HEK293 (cell line): Measurements from ENCODE around the gene NDST4.

Experiments
- CTCF ChIA-PET: fragments of 350-600 bp; formaldehyde crosslinking; extraction: SDS; loops from one replicate; lab custom pipeline; 2021; ENCODE audit warnings: antibody characterized with exemption; lab: Yijun Ruan, JAX
- POLR2A ChIA-PET: fragments of 300-600 bp; formaldehyde crosslinking; extraction: SDS; loops from one replicate; lab custom pipeline; 2020; ENCODE audit warnings: antibody characterized with exemption, inconsistent platforms; lab: Yijun Ruan, JAX
- H3K27ac ChIP-seq: fragments of 200-500 bp; sonication (Bioruptor generic); 2 replicates; pipeline ENCODE4 v1.5.1; 2014; ENCODE audit warnings: low read depth, low read length, control low read depth, inconsistent platforms; ENCODE audit errors: extremely low read depth
- H3K36me3 ChIP-seq, 2 experiments: fragments of 200-500 bp in 1 of 2; sonication (Bioruptor generic) in 1 of 2; 1 replicate in 1 of 2; 2 replicates in 1 of 2; pipeline ENCODE4 v1.5.1; 2014 to 2017; ENCODE audit warnings: inconsistent platforms in 2 of 2, low read length in 2 of 2; ENCODE audit not compliant: control insufficient read depth in 2 of 2, insufficient read depth in 1 of 2
- H3K4me1 ChIP-seq: fragments of 200-500 bp; sonication (Bioruptor generic); 2 replicates; pipeline ENCODE4 v1.5.1; 2014; ENCODE audit warnings: mild to moderate bottlenecking, low read length, inconsistent platforms; ENCODE audit not compliant: control insufficient read depth, insufficient read depth
- H3K4me3 ChIP-seq: 2 replicates; pipeline ENCODE4 v1.5.1; 2011; ENCODE audit warnings: low read depth, mild to moderate bottlenecking, control low read depth, low read length, moderate library complexity
- H3K9me3 ChIP-seq: fragments of 200-500 bp; sonication (Bioruptor generic); 2 replicates; pipeline ENCODE4 v1.5.1; 2014; ENCODE audit warnings: low read depth, low read length, inconsistent platforms; ENCODE audit not compliant: control insufficient read depth, insufficient read depth
- CTCF ChIP-seq: fragments of 450-650 bp; formaldehyde crosslinking; IDR thresholded peaks from 2 replicates; pipeline ENCODE4 v1.5.1; 2016; ENCODE audit warnings: missing biosample characterization, missing genetic modification characterization
- FEZF1 ChIP-seq: fragments of 450-650 bp; formaldehyde crosslinking; IDR thresholded peaks from 2 replicates; pipeline ENCODE4 v1.5.1; 2016; ENCODE audit warnings: missing biosample characterization, missing genetic modification characterization
- GFI1B ChIP-seq: fragments of 450-650 bp; formaldehyde crosslinking; IDR thresholded peaks from 2 replicates; pipeline ENCODE4 v1.5.1; 2016; ENCODE audit warnings: missing biosample characterization, missing genetic modification characterization
- PRDM4 ChIP-seq: fragments of 450-650 bp; formaldehyde crosslinking; IDR thresholded peaks from 2 replicates; pipeline ENCODE4 v1.5.1; 2017; ENCODE audit warnings: missing biosample characterization, missing genetic modification characterization
- ZBTB48 ChIP-seq: fragments of 450-650 bp; formaldehyde crosslinking; IDR thresholded peaks from 2 replicates; pipeline ENCODE4 v1.5.1; 2016; ENCODE audit warnings: missing biosample characterization, missing genetic modification characterization
- ZBTB8A ChIP-seq: fragments of 450-650 bp; formaldehyde crosslinking; IDR thresholded peaks from 2 replicates; pipeline ENCODE4 v1.5.1; 2016; ENCODE audit warnings: missing biosample characterization, missing genetic modification characterization
- ZFP37 ChIP-seq: fragments of 450-650 bp; formaldehyde crosslinking; IDR thresholded peaks from 2 replicates; pipeline ENCODE4 v1.5.1; 2016; ENCODE audit warnings: missing biosample characterization, missing genetic modification characterization
- ZNF10 ChIP-seq: fragments of 450-650 bp; formaldehyde crosslinking; IDR thresholded peaks from 2 replicates; pipeline ENCODE4 v1.5.1; 2017; ENCODE audit warnings: missing biosample characterization, missing genetic modification characterization
- ZNF114 ChIP-seq: fragments of 450-650 bp; formaldehyde crosslinking; IDR thresholded peaks from 2 replicates; pipeline ENCODE4 v1.5.0; 2017; ENCODE audit warnings: missing biosample characterization, missing genetic modification characterization
- ZNF138 ChIP-seq: fragments of 450-650 bp; formaldehyde crosslinking; IDR thresholded peaks from 2 replicates; pipeline ENCODE4 v1.5.1; 2016; ENCODE audit warnings: missing biosample characterization, missing genetic modification characterization, borderline replicate concordance
- ZNF146 ChIP-seq: fragments of 450-650 bp; formaldehyde crosslinking; IDR thresholded peaks from 2 replicates; pipeline ENCODE4 v1.5.1; 2016; ENCODE audit warnings: missing biosample characterization, missing genetic modification characterization
- ZNF155 ChIP-seq: fragments of 450-650 bp; formaldehyde crosslinking; IDR thresholded peaks from 2 replicates; pipeline ENCODE4 v1.5.1; 2016; ENCODE audit warnings: missing biosample characterization, missing genetic modification characterization
- ZNF157 ChIP-seq: fragments of 450-650 bp; formaldehyde crosslinking; IDR thresholded peaks from 2 replicates; pipeline ENCODE4 v1.5.1; 2016; ENCODE audit warnings: missing biosample characterization, missing genetic modification characterization
- ZNF175 ChIP-seq: fragments of 450-650 bp; formaldehyde crosslinking; IDR thresholded peaks from 2 replicates; pipeline ENCODE4 v1.5.1; 2016; ENCODE audit warnings: missing biosample characterization, missing genetic modification characterization
- ZNF202 ChIP-seq: fragments of 450-650 bp; formaldehyde crosslinking; IDR thresholded peaks from 2 replicates; pipeline ENCODE4 v1.5.1; 2016; ENCODE audit warnings: missing biosample characterization, missing genetic modification characterization, borderline replicate concordance
- ZNF239 ChIP-seq: fragments of 450-650 bp; formaldehyde crosslinking; IDR thresholded peaks from 2 replicates; pipeline ENCODE4 v1.5.1; 2016; ENCODE audit warnings: missing biosample characterization, missing genetic modification characterization
- ZNF292 ChIP-seq: fragments of 450-650 bp; formaldehyde crosslinking; IDR thresholded peaks from 2 replicates; pipeline ENCODE4 v1.5.1; 2016; ENCODE audit warnings: low read depth, missing biosample characterization, missing genetic modification characterization, borderline replicate concordance
- ZNF350 ChIP-seq: fragments of 450-650 bp; formaldehyde crosslinking; IDR thresholded peaks from 2 replicates; pipeline ENCODE4 v1.5.0; 2017; ENCODE audit warnings: missing biosample characterization, mild to moderate bottlenecking, missing genetic modification characterization
- ZNF391 ChIP-seq: fragments of 450-650 bp; formaldehyde crosslinking; IDR thresholded peaks from 2 replicates; pipeline ENCODE4 v1.5.1; 2016; ENCODE audit warnings: low read depth, missing biosample characterization, missing genetic modification characterization, borderline replicate concordance
- ZNF654 ChIP-seq: fragments of 450-650 bp; formaldehyde crosslinking; IDR thresholded peaks from 2 replicates; pipeline ENCODE4 v1.5.1; 2016; ENCODE audit warnings: low read depth, missing biosample characterization, missing genetic modification characterization
- ZNF777 ChIP-seq: fragments of 450-650 bp; formaldehyde crosslinking; IDR thresholded peaks from 2 replicates; pipeline ENCODE4 v1.5.1; 2017; ENCODE audit warnings: missing biosample characterization, missing genetic modification characterization, borderline replicate concordance
- ZNF792 ChIP-seq: fragments of 450-650 bp; formaldehyde crosslinking; IDR thresholded peaks from 2 replicates; pipeline ENCODE4 v1.5.1; 2016; ENCODE audit warnings: missing biosample characterization, missing genetic modification characterization
- ZXDB ChIP-seq: fragments of 450-650 bp; formaldehyde crosslinking; IDR thresholded peaks from 2 replicates; pipeline ENCODE4 v1.5.1; 2016; ENCODE audit warnings: missing biosample characterization, missing genetic modification characterization
- TF ChIP-seq, protein P1 (sequence below): fragments of 450-650 bp; formaldehyde crosslinking; IDR thresholded peaks from 2 replicates; pipeline ENCODE4 v1.5.1; 2016; ENCODE audit warnings: missing biosample characterization, missing genetic modification characterization
- TF ChIP-seq, protein P2 (sequence below): fragments of 450-650 bp; formaldehyde crosslinking; IDR thresholded peaks from 2 replicates; pipeline ENCODE4 v1.5.1; 2016; ENCODE audit warnings: missing biosample characterization, missing genetic modification characterization

Gene NDST4

GRCh38 chr4:114807759-114808404, 305.5 kb downstream of the NDST4 start:
- ChIA-PET CTCF (interaction anchor here (0.6 to 1.9 kb wide), 18 partner anchors 10 to 265 kb away, joined by 3 to 8 read pairs (median 3); no protein-coding TSS in a partner anchor), POLR2A (no interaction called here)
- Histone ChIP-seq H3K27ac (no peak overlapping the region), H3K36me3 (no peaks in the 10 kb centered on the region), H3K4me3 (no peak overlapping the region), H3K9me3 (no peaks in the 10 kb centered on the region), H3K4me1 (peaks cover 2% of the 10 kb centered on the region; the same call in 1 of the 2 replicates)
- TF ChIP-seq ZNF239 (tag by site-specific recombination): no peak
- 0 out of 2 replicates have a peak, but pooled peaks have one; percentile 15 for TF ChIP-seq ZNF654 (tag by site-specific recombination)
- peak; percentile 71; the same call in 1 of the 2 replicates for TF ChIP-seq CTCF (tag by site-specific recombination)

DNA sequence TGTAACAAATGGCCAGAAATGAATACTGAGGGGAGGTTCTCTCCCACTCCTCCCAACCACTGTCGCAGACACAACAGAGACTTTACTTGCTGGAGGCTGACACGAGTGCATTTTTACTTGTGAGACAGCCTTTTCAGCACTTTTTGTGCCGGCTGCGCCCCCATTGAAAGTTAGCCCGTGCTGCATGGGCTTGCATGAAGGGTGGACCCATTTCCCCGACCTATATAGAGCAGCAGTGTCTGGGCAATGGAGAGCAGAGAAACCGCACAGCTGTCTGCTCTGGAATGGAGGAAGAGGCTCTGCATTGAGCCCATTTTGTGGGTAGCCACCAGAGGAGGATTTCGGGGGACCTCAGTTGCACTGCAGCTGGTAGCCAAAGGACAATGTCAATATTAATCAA, 306.1 kb downstream of the NDST4 start:
- CTCF ChIA-PET: interaction anchor here (0.6 to 1.9 kb wide), 7 partner anchors 11 to 265 kb away, joined by 3 to 8 read pairs (median 3); no protein-coding TSS in a partner anchor
- Histone ChIP-seq H3K27ac (no peak overlapping the region), H3K36me3 (no peaks in the 10 kb centered on the region), H3K4me3 (no peak overlapping the region), H3K9me3 (no peaks in the 10 kb centered on the region), H3K4me1 (peaks cover 2% of the 10 kb centered on the region; the same call in 1 of the 2 replicates)
- POLR2A ChIA-PET: no interaction called here
- no peak for TF ChIP-seq GFI1B (tag by site-specific recombination)
- TF ChIP-seq ZXDB: no peak
- TF ChIP-seq ZNF155 (tag by site-specific recombination): no peak
- no peak for TF ChIP-seq FEZF1
- TF ChIP-seq ZNF114 (tag by site-specific recombination): no peak
- no peak for TF ChIP-seq ZNF10 (tag by site-specific recombination)
- TF ChIP-seq ZNF350: no peak
- TF ChIP-seq ZNF157 (tag by site-specific recombination): no peak
- no peak for TF ChIP-seq ZNF146
- no peak for TF ChIP-seq ZBTB8A
- no peak for TF ChIP-seq ZNF292 (tag by site-specific recombination)
- TF ChIP-seq ZBTB48 (tag by site-specific recombination): no peak

GRCh38 chr4:114791976-114792375, 321.4 kb downstream of the NDST4 start:
- no peaks in the 10 kb centered on the region for H3K9me3 ChIP-seq
- CTCF ChIA-PET: interaction anchor here (0.6 kb wide), 1 partner anchor 456 kb away, joined by 3 read pairs; no protein-coding TSS in a partner anchor
- H3K4me1 ChIP-seq: no peaks in the 10 kb centered on the region
- POLR2A ChIA-PET: no interaction called here
- H3K36me3 ChIP-seq: no peaks in the 10 kb centered on the region
- H3K27ac ChIP-seq: no peak overlapping the region
- no peak overlapping the region for H3K4me3 ChIP-seq
- TF ChIP-seq ZFP37 (no peak), ZNF202 (tag by site-specific recombination) (no peak), ZNF777 (tag by site-specific recombination) (no peak), ZNF391 (no peak), PRDM4 (tag by site-specific recombination) (no peak), ZNF792 (tag by site-specific recombination) (no peak), ZNF138 (no peak), ZNF175 (tag by site-specific recombination) (no peak), ZNF350 (no peak)
- TF ChIP-seq, protein P1, sequence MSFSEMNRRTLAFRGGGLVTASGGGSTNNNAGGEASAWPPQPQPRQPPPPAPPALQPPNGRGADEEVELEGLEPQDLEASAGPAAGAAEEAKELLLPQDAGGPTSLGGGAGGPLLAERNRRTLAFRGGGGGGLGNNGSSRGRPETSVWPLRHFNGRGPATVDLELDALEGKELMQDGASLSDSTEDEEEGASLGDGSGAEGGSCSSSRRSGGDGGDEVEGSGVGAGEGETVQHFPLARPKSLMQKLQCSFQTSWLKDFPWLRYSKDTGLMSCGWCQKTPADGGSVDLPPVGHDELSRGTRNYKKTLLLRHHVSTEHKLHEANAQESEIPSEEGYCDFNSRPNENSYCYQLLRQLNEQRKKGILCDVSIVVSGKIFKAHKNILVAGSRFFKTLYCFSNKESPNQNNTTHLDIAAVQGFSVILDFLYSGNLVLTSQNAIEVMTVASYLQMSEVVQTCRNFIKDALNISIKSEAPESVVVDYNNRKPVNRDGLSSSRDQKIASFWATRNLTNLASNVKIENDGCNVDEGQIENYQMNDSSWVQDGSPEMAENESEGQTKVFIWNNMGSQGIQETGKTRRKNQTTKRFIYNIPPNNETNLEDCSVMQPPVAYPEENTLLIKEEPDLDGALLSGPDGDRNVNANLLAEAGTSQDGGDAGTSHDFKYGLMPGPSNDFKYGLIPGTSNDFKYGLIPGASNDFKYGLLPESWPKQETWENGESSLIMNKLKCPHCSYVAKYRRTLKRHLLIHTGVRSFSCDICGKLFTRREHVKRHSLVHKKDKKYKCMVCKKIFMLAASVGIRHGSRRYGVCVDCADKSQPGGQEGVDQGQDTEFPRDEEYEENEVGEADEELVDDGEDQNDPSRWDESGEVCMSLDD: no peak
- TF ChIP-seq, protein P2, sequence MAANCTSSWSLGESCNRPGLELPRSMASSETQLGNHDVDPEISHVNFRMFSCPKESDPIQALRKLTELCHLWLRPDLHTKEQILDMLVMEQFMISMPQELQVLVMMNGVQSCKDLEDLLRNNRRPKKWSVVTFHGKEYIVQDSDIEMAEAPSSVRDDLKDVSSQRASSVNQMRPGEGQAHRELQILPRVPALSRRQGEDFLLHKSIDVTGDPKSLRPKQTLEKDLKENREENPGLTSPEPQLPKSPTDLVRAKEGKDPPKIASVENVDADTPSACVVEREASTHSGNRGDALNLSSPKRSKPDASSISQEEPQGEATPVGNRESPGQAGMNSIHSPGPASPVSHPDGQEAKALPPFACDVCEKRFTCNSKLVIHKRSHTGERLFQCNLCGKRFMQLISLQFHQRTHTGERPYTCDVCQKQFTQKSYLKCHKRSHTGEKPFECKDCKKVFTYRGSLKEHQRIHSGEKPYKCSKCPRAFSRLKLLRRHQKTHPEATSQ (tag by site-specific recombination): no peak
